T-helper 1 cell (primary cell): ENCODE results near the gene SLC35F3.
"Not testable (repeated sequence)": the region's sequence is repeated elsewhere in the genome, so short reads cannot be mapped to it uniquely, and the experiment has no call there.

ENCODE experiments used
- DNase-seq, 5 donors: peaks; one replicate each; pipeline ENCODE4 v3.0.0-alpha.2; 2012 to 2020

Gene SLC35F3

GRCh38 chr1:234111458-234112142 is 207.1 kb downstream of the SLC35F3 start:
- DNase-seq, result no peak

- DNase-seq, result peak in 2 of 5 donors; percentile 19 to 46
Measured at GRCh38 chr1:234114648-234115307, 210.3 kb downstream of the SLC35F3 start.

GRCh38 chr1:234118911-234119310 is 214.4 kb downstream of the SLC35F3 start:
- DNase-seq, result no peak

- DNase-seq, result no peak
Measured at GRCh38 chr1:234119431-234119830, 215.0 kb downstream of the SLC35F3 start.

- no peak for DNase-seq
Measured at GRCh38 chr1:234120327-234120944, 216.0 kb downstream of the SLC35F3 start.

- not testable (repeated sequence) for DNase-seq
Measured at GRCh38 chr1:234121659-234122058, 217.2 kb downstream of the SLC35F3 start.

- not testable (repeated sequence) for DNase-seq
Measured at GRCh38 chr1:234122571-234122970, 218.1 kb downstream of the SLC35F3 start.

- no peak for DNase-seq
Measured at GRCh38 chr1:234123867-234124266, 219.4 kb downstream of the SLC35F3 start.

- DNase-seq, result peak in 2 of 5 donors; percentile 8 to 47
Measured at GRCh38 chr1:234125283-234125682, 220.8 kb downstream of the SLC35F3 start.

- DNase-seq, result no peak
Measured at GRCh38 chr1:234125714-234126113, 221.2 kb downstream of the SLC35F3 start.

- DNase-seq, result no peak
Measured at GRCh38 chr1:234127026-234127671, 222.7 kb downstream of the SLC35F3 start.

GRCh38 chr1:234132795-234133194 is 228.3 kb downstream of the SLC35F3 start:
- no peak for DNase-seq

- no peak for DNase-seq
Measured at GRCh38 chr1:234134878-234135277, 230.4 kb downstream of the SLC35F3 start.

GRCh38 chr1:234135501-234135900 is 231.0 kb downstream of the SLC35F3 start:
- no peak for DNase-seq

GRCh38 chr1:234136073-234136472 is 231.6 kb downstream of the SLC35F3 start:
- no peak for DNase-seq

- no peak for DNase-seq
Measured at GRCh38 chr1:234139966-234140365, 235.5 kb downstream of the SLC35F3 start.

- DNase-seq, result no peak
Measured at GRCh38 chr1:234140388-234140787, 235.9 kb downstream of the SLC35F3 start.

- DNase-seq, result no peak
Measured at GRCh38 chr1:234141006-234141405, 236.5 kb downstream of the SLC35F3 start.

GRCh38 chr1:234143681-234144080 is 239.2 kb downstream of the SLC35F3 start:
- no peak for DNase-seq

- no peak for DNase-seq
Measured at GRCh38 chr1:234144901-234145300, 240.4 kb downstream of the SLC35F3 start.

GRCh38 chr1:234148350-234148749 is 243.9 kb downstream of the SLC35F3 start:
- no peak for DNase-seq

GRCh38 chr1:234148816-234149215 is 244.3 kb downstream of the SLC35F3 start:
- DNase-seq, result no peak

GRCh38 chr1:234149217-234149616 is 244.7 kb downstream of the SLC35F3 start:
- no peak for DNase-seq
